HG02970 (cell line): Measurements from ENCODE around the gene TOMM40.
A peak's percentile ranks its signal among the peaks of the same experiment; 100 is the strongest.
"Not testable (repeated sequence)": the region's sequence is repeated elsewhere in the genome, so short reads cannot be mapped to it uniquely, and the experiment has no call there.

Experiments
- ATAC-seq: cut with Tn5 transposase; IDR thresholded peaks from one replicate; pipeline ENCODE4 v1.9.1; 2021; ENCODE audit warnings: mild to moderate bottlenecking, moderate library complexity, moderate number of reproducible peaks; ENCODE audit not compliant: unreplicated experiment, low FRiP score

Gene TOMM40

GRCh38 chr19:44869733-44870470 is 21.2 kb upstream of the TOMM40 start:
- ATAC-seq = no peak

- no peak for ATAC-seq
Measured at GRCh38 chr19:44871809-44872208, 19.2 kb upstream of the TOMM40 start.

GRCh38 chr19:44872661-44873060 is 18.4 kb upstream of the TOMM40 start:
- ATAC-seq = no peak

- no peak for ATAC-seq
Measured at GRCh38 chr19:44874317-44874716, 16.7 kb upstream of the TOMM40 start.

GRCh38 chr19:44875666-44876451 is 15.2 kb upstream of the TOMM40 start:
- no peak for ATAC-seq

GRCh38 chr19:44876930-44877535 is 14.0 kb upstream of the TOMM40 start:
- ATAC-seq = no peak

GRCh38 chr19:44878120-44878865 is 12.8 kb upstream of the TOMM40 start:
- no peak for ATAC-seq

GRCh38 chr19:44879309-44880065 is 11.6 kb upstream of the TOMM40 start:
- no peak for ATAC-seq

- ATAC-seq = no peak
Measured at GRCh38 chr19:44882063-44882462, 9.0 kb upstream of the TOMM40 start.

GRCh38 chr19:44882619-44883397 is 8.2 kb upstream of the TOMM40 start:
- ATAC-seq = not testable (repeated sequence)

- no peak for ATAC-seq
Measured at GRCh38 chr19:44883922-44884321, 7.1 kb upstream of the TOMM40 start.

- ATAC-seq = no peak
Measured at GRCh38 chr19:44884566-44884965, 6.5 kb upstream of the TOMM40 start.

GRCh38 chr19:44886141-44886540 is 4.9 kb upstream of the TOMM40 start:
- ATAC-seq = no peak

GRCh38 chr19:44887648-44888047 is 3.4 kb upstream of the TOMM40 start:
- ATAC-seq = no peak

- not testable (repeated sequence) for ATAC-seq
Measured at GRCh38 chr19:44888335-44888734, 2.7 kb upstream of the TOMM40 start.

GRCh38 chr19:44889830-44890365 is 1.2 kb upstream of the TOMM40 start:
- no peak for ATAC-seq

GRCh38 chr19:44890366-44891015 is 563 bp upstream of the TOMM40 start:
- peak; percentile 88 for ATAC-seq

- no peak for ATAC-seq
Measured at GRCh38 chr19:44892932-44893331, 1.9 kb downstream of the TOMM40 start.
